GDM1 (cell line): ENCODE measurements around the gene OR56A3.

ENCODE experiments used
- DNase-seq: peaks from one replicate; lab custom pipeline; 2025; lab: John Stamatoyannopoulos, UW

The OR56A3 gene

DNA sequence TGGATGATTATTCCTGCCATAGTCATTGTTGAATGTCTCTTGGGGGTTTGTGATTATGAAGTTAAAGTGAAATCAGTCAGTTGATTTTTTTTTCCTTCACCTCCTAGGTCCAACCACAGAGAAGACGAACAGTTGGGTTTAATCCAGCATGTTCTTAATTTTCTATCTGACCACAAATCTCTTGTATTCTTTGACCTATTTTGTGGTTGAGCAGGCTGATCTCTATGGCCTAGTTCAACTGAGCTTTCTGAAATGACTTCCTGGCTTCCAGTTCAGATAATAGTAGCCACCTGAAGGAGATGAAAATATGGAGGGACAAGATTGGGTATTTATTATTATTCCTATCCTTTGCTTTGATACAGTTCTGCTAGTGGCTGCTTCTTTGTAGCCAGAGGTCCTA, 31.5 kb downstream of the OR56A3 start:
- no peak for DNase-seq

DNA sequence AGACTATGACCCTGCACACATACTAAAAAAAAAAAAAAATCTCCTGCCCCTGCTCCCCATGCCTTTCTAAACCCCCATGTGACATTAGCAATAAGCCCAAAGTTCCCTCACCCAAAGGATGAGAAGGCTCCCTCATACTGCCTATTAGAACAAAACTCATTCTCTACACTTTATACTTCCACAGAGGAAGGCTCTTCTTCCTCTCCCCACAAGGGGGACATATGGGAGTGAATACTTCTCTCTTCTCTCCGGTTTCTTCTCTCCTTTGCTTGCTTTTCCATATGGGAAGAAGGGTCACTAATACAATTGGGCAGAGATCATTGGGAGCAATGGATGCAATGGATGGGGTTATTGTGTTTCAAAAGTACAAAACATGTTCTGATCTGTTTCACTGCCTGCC, 41.4 kb downstream of the OR56A3 start:
- DNase-seq = no peak

DNA sequence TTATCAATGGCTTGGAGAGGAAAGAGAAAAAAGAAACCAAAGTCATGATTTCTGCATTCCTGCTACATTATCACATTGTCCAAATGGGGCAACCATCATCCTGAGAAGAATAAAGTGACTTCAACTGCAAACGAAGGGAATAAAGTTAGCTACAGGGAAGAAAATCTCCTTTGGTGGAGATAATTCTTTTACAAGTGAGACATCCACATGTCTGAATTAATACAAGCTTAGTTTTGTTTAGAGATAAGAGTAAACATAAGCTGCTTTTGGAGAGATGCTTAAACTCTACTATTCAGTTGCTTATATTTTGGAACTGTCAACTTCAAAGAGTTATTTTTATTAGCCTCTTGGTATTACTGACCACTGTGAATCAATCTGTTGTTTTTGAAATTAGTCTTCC, 44.8 kb downstream of the OR56A3 start, which contains the start of gene OR52L1:
Gene OR52L1 (minus strand): TSS at position 101 of the 400 bp plus-strand sequence. CDS start 55 bp downstream, at position 46.
- no peak for DNase-seq

DNA sequence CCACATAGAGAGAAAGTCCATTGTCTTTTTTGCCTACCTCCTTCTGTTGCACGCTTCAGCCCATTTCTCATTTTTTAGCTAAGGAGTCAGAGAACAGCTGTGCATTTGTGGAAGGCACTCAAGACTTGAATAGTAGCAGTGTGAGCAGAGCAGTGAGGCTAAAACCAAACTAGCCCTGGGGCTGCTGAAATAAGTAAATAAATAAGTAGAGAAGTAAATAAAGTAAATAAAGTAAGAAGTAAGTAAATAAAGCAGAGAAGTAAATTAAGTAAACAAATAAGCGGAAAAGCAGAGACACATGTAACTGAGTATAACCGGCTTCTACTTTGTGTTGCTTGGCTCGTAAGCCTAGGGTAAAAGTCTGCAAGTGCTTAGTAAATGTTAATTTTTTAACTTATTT, 47.2 kb downstream of the OR56A3 start:
- DNase-seq = no peak

DNA sequence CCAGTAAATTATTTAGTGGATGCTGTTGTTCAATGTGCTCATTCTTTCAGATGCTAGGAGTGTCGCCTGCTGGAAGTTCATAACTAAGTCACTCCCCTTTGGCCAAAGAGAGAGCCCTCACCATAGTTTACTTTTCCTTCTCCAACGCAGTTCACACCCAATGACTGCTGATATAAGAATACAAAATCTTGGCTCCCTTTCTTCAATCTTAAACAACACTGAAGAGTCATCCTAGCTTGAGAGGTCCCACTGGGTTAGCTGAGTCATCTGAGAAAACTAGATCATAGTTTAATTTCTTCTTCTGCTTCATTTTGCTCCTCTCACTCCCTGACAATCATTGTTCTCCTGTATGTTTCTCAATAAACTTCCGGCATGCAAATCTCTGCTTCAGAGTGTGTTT, 50.1 kb downstream of the OR56A3 start:
- no peak for DNase-seq

DNA sequence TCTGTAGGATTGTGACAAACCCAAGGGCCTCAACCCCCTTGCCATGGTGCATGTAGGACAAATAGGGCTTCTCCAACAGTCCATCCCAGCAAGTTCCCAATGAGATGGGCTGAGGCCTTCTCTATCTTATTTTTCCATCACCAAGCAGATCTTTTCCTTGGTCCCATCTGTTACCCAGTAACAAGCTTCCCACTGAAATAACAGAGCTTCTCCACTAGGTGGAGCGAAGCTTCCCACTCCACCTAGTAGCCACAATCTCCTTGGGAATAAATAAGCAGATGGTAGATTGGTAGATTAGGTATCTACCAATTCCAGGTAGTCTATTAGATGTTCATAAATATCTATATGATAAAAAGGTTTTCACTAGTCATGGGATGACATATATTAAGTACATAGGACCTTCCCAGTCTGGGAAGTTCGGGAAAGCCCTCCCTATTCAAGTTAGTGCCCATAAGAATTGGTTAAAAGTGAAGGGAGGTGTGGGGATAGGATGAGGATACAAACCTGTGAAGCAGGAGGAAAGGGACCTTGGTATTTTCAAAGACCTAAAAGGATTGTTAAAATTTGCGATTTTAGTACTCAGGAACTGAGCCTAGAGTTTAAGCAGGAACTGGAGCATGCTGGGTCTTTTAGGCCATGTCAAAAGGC, 50.7 kb downstream of the OR56A3 start:
- no peak for DNase-seq

DNA sequence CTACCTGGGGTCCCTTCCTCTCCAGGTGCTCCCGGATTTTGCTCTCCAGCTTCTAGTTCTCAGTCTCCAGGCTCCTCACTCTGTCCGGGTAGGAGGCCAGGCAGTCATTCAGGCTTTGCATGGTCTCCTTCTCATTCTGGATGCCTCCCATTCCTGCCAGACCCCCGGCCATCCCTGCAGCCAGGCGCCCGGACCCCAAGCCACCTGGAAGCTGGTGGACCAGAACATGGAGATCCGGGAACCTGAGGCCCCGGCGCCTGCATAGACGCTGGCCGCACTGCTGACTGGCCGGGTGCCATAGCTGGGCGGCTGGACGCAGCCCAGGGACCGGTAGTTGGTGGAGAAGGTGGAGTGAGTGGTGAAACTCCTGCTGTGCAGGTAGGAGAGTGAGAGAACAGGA, 52.7 kb downstream of the OR56A3 start:
- no peak for DNase-seq
